ENCODE data around the gene NCF2.

DNA sequence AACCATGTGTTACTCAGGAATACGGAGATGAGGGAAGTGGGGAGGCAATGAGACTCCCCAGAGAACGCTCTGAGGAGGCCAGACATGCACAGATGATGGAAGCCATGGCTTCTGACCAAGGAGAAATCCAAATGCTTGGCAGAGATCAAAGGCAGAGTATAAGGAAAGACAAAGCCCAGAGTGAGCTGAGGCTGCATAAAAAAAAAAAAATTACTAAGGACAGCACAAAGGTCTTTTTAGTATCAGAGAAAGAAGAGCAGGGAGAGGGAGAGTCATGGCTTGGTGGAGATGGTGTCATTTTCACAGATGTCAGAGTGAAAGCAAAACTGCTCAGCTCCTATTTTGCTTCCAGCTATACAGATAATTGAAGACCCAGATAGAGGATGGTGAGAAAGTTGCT is 8.1 kb upstream of the NCF2 start:
- TF ChIP-seq, protein P1, sequence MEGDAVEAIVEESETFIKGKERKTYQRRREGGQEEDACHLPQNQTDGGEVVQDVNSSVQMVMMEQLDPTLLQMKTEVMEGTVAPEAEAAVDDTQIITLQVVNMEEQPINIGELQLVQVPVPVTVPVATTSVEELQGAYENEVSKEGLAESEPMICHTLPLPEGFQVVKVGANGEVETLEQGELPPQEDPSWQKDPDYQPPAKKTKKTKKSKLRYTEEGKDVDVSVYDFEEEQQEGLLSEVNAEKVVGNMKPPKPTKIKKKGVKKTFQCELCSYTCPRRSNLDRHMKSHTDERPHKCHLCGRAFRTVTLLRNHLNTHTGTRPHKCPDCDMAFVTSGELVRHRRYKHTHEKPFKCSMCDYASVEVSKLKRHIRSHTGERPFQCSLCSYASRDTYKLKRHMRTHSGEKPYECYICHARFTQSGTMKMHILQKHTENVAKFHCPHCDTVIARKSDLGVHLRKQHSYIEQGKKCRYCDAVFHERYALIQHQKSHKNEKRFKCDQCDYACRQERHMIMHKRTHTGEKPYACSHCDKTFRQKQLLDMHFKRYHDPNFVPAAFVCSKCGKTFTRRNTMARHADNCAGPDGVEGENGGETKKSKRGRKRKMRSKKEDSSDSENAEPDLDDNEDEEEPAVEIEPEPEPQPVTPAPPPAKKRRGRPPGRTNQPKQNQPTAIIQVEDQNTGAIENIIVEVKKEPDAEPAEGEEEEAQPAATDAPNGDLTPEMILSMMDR (conservative IDR thresholded peaks at IDR 0.05; ENCODE audit: low read depth, low read length): no peak
- TF ChIP-seq EZH2 (IDR thresholded peaks at IDR 0.05; ENCODE audit: borderline replicate concordance, low read depth, low read length, poor library complexity, severe bottlenecking): no peak

All from A673 (cell line).